ENCODE results near the gene HDAC3.

DNA sequence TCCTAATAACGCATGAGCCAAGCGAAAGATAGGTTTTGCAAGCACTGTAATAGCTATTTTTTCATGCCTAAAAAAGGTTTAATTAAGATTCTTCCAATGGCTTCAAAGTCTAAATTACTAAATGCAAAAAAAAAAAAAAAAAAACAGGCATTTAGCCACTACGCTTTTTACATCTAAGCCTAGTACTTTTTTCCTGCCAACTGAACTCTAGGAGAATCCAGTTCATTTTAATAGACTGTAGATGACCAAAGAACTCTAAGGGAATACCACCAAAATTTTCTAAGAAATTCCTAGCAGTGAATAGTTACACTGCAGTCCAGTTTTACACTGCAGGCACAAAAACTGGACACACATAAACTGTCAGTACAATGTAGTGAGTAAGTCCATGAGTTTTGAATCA is 27.6 kb downstream of the HDAC3 start:
- TF ChIP-seq CTCF (conservative IDR thresholded peaks at IDR 0.05; ENCODE audit: low read length) = no peak
- no peak for TF ChIP-seq EZH2phosphoT487 (IDR thresholded peaks at IDR 0.05; ENCODE audit: borderline replicate concordance)

Data from Loucy (cell line).